Measurements from ENCODE around the gene PSMD1. TPM values are rescaled to one million over a fixed set of nuclear protein-coding genes. Genes with fewer than 3 reads are reported as not detected.

Gene PSMD1
- total RNA-seq, 4 donors from 2014 or later = 47.3 to 55.2 (median 52.3) TPM

DNA sequence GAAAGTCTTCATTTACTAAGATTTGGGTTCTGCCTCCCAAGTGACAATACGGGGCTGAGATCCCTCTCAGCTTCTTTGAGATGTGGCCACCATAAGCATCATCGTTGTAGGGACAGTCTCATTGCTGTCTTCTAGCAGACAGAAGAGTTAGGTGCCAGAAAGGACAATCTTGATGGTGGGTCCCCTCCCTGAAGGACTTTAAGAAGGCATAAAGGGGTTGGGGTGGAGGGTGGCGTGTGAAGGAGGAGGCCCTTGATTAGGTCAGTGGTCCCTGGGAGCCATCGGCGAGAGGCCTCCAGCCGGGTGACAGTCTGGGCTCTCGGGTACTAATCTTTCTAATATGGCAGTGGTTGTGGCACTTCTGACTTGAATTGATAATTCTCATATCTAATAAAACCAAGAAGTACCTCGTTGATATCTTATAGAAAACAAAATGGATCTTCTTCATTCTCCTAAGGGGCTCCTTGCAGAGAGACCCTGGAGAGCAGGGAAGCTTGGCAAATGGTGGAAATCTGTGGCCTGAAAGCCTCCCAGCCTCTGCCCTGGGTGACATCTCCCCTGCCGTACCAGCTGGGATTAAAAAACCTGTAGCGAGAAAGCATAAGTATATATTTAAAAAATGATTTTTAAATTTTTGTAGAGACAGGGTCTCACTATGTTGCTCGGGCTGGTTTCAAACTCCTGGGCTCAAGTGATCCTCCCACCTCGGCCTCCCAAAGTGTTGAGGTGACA, 7.2 kb upstream of the PSMD1 start:
- no peak for DNase-seq (ENCODE audit: extremely low spot score)
- H3K36me3 ChIP-seq = no peaks in the 10 kb centered on the region
- no peak for TF ChIP-seq POLR2AphosphoS5 (IDR thresholded peaks at IDR 0.05)
- no peak for TF ChIP-seq POLR2A (IDR thresholded peaks at IDR 0.05; ENCODE audit: low read depth)
- no peak for TF ChIP-seq EP300 (IDR thresholded peaks at IDR 0.05)
- TF ChIP-seq, protein P1, sequence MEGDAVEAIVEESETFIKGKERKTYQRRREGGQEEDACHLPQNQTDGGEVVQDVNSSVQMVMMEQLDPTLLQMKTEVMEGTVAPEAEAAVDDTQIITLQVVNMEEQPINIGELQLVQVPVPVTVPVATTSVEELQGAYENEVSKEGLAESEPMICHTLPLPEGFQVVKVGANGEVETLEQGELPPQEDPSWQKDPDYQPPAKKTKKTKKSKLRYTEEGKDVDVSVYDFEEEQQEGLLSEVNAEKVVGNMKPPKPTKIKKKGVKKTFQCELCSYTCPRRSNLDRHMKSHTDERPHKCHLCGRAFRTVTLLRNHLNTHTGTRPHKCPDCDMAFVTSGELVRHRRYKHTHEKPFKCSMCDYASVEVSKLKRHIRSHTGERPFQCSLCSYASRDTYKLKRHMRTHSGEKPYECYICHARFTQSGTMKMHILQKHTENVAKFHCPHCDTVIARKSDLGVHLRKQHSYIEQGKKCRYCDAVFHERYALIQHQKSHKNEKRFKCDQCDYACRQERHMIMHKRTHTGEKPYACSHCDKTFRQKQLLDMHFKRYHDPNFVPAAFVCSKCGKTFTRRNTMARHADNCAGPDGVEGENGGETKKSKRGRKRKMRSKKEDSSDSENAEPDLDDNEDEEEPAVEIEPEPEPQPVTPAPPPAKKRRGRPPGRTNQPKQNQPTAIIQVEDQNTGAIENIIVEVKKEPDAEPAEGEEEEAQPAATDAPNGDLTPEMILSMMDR (IDR thresholded peaks at IDR 0.05) = no peak
- no peak overlapping the region for H3K4me3 ChIP-seq
- no peaks in the 10 kb centered on the region for H3K9me3 ChIP-seq
- H3K4me1 ChIP-seq = peaks cover 3 to 13% (median 11%) of the 10 kb centered on the region in 4 donors
- intact Hi-C loops (cut with DNase I) = loop anchor here (10.0 kb wide), 1 partner anchor 225 kb away; no protein-coding TSS in a partner anchor
- no peak overlapping the region for H3K27ac ChIP-seq (replicated peaks in 1 of 4)
- H3K27me3 ChIP-seq = peaks cover 0 to 23% (median 0%) of the 10 kb centered on the region in 4 donors
- WGBS = 85% methylated on average over 12 of the region's 12 CpGs

DNA sequence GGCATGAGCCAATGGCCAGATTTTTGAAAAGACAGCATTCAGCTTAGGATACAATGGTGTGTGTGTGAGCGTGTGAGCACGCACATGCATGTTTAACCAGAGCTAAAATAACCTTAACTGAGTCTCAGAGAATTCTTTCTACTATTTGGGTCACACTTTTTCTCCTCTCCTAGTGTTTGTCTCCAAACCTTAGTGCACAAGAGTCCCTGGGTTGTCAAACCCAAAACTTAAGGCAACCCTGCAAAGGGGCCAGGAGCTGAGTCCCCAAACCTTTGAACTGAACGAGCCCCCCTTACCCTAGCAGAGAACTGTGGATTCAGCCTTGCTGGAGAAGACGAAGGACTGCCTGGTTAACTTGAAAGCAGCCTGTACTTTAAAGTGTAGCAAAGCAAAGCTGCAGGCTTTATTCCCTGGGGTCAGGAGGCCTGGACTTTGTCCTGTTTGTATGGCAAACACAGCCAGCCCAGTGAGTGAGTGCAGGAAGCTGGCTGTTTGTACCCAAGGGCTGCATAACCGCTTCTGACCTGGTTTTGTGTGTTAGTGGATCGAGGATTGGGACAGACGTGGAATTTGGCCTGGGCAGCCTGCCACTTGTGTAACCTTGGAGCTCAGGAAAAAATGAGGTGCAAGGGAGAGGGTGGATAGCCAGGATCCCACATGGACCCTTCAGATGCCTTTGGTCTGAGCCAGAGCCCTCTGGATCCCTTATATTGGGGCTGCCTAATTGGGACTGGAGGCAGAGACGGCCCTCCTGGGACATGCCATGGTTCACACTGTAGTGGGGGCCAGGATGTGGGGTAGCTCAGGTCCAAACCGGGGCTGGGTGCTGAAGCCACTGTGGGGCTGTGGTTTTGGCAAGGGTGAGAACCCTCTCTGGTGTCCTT, 6.4 kb upstream of the PSMD1 start:
- H3K9me3 ChIP-seq = no peaks in the 10 kb centered on the region
- no peaks in the 10 kb centered on the region for H3K36me3 ChIP-seq
- H3K27ac ChIP-seq (replicated peaks in 1 of 4) = no peak overlapping the region
- WGBS = 71% methylated on average over 8 of the region's 9 CpGs
- peaks cover 0 to 23% (median 0%) of the 10 kb centered on the region in 4 donors for H3K27me3 ChIP-seq
- DNase-seq (ENCODE audit: extremely low spot score) = no peak
- H3K4me1 ChIP-seq = peaks cover 3 to 13% (median 11%) of the 10 kb centered on the region in 4 donors
- intact Hi-C loops (cut with DNase I) = no loop called here
- H3K4me3 ChIP-seq = no peak overlapping the region
- no peak for TF ChIP-seq EP300 (IDR thresholded peaks at IDR 0.05)
- TF ChIP-seq POLR2A (IDR thresholded peaks at IDR 0.05; ENCODE audit: low read depth) = no peak
- TF ChIP-seq, protein P1 (IDR thresholded peaks at IDR 0.05) = no peak
- TF ChIP-seq POLR2AphosphoS5 (IDR thresholded peaks at IDR 0.05) = no peak

- intact Hi-C loops (cut with DNase I) = no loop called here
- DNase-seq (ENCODE audit: extremely low spot score) = no peak
- H3K27me3 ChIP-seq = peaks cover 0 to 23% (median 0%) of the 10 kb centered on the region in 4 donors
- WGBS = 86% methylated on average over 5 of the region's 5 CpGs
- peaks cover 3 to 13% (median 12%) of the 10 kb centered on the region in 4 donors for H3K4me1 ChIP-seq
- H3K9me3 ChIP-seq = no peaks in the 10 kb centered on the region
- TF ChIP-seq EP300 (IDR thresholded peaks at IDR 0.05) = no peak
- no peak for TF ChIP-seq POLR2AphosphoS5 (IDR thresholded peaks at IDR 0.05)
- TF ChIP-seq POLR2A (IDR thresholded peaks at IDR 0.05; ENCODE audit: low read depth) = no peak
- H3K27ac ChIP-seq (replicated peaks in 1 of 4) = no peak overlapping the region
- no peak overlapping the region for H3K4me3 ChIP-seq
- no peaks in the 10 kb centered on the region for H3K36me3 ChIP-seq
These were observed 5.6 kb upstream of the PSMD1 start for GRCh38 chr2:231051116-231051515.

GRCh38 chr2:231052494-231053451, 3.9 kb upstream of the PSMD1 start:
- H3K27me3 ChIP-seq = peaks cover 0 to 13% (median 0%) of the 10 kb centered on the region in 4 donors
- TF ChIP-seq, protein P1 (IDR thresholded peaks at IDR 0.05) = peak; percentile 88 to 99 (median 92)
- no peak for TF ChIP-seq EP300 (IDR thresholded peaks at IDR 0.05)
- TF ChIP-seq POLR2A (IDR thresholded peaks at IDR 0.05; ENCODE audit: low read depth) = no peak
- TF ChIP-seq POLR2AphosphoS5 (IDR thresholded peaks at IDR 0.05) = peak in 1 of 2 donors; percentile 66
- peaks cover 3 to 23% (median 17%) of the 10 kb centered on the region in 4 donors for H3K4me1 ChIP-seq
- DNase-seq (ENCODE audit: extremely low spot score) = no peak
- no peaks in the 10 kb centered on the region for H3K9me3 ChIP-seq
- intact Hi-C loops (cut with DNase I) = no loop called here
- H3K36me3 ChIP-seq = no peaks in the 10 kb centered on the region
- 8% methylated on average over 36 of the region's 62 CpGs for WGBS
- peak overlapping the region; percentile 58 to 71 (median 66) for H3K4me3 ChIP-seq
- H3K27ac ChIP-seq (replicated peaks in 1 of 4) = peak overlapping the region; percentile 50 to 69 (median 60)

Measured in esophagus muscularis mucosa (tissue), 4 donors.